ENCODE data around the gene COX10. TPM values are rescaled to one million over a fixed set of nuclear protein-coding genes. Genes with fewer than 3 reads are reported as not detected.

COX10 gene
- total RNA-seq, 1 experiment from 2014 or later = 13.4 TPM

DNA sequence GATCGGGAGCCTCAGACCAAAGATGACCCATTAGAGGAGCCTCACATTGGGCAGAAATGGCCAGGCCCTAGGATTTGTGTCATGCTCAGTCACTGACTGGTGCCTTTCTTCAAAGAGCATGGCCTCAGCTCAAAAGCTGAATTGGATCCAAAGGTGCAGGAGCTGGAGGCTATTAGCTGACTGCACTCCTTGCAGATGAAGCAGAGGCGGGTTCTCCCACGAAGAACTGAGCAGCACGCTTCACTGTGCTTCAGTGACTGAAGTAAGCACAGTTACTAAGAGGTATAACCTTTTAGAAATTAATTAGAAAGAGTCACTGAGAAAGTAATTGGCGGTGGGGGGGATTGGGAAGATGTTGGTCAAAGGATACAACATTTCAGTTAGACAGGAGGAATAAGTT, 18.7 kb upstream of the COX10 start:
- no peak overlapping the region for H3K27ac ChIP-seq (ENCODE audit: low read length)
- H3K27me3 ChIP-seq (ENCODE audit: control insufficient read depth, insufficient read depth, low read length) = no peaks in the 10 kb centered on the region
- intact Hi-C loops (cut with micrococcal nuclease; ENCODE audit: unreplicated experiment) = no loop called here
- ATAC-seq = no peak
- CTCF ChIA-PET = no interaction called here
- no peak for TF ChIP-seq SIN3A (IDR thresholded peaks at IDR 0.05; ENCODE audit: borderline replicate concordance, insufficient read depth, low read depth, low read length)
- TF ChIP-seq, protein P1, sequence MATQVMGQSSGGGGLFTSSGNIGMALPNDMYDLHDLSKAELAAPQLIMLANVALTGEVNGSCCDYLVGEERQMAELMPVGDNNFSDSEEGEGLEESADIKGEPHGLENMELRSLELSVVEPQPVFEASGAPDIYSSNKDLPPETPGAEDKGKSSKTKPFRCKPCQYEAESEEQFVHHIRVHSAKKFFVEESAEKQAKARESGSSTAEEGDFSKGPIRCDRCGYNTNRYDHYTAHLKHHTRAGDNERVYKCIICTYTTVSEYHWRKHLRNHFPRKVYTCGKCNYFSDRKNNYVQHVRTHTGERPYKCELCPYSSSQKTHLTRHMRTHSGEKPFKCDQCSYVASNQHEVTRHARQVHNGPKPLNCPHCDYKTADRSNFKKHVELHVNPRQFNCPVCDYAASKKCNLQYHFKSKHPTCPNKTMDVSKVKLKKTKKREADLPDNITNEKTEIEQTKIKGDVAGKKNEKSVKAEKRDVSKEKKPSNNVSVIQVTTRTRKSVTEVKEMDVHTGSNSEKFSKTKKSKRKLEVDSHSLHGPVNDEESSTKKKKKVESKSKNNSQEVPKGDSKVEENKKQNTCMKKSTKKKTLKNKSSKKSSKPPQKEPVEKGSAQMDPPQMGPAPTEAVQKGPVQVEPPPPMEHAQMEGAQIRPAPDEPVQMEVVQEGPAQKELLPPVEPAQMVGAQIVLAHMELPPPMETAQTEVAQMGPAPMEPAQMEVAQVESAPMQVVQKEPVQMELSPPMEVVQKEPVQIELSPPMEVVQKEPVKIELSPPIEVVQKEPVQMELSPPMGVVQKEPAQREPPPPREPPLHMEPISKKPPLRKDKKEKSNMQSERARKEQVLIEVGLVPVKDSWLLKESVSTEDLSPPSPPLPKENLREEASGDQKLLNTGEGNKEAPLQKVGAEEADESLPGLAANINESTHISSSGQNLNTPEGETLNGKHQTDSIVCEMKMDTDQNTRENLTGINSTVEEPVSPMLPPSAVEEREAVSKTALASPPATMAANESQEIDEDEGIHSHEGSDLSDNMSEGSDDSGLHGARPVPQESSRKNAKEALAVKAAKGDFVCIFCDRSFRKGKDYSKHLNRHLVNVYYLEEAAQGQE (IDR thresholded peaks at IDR 0.05; ENCODE audit: insufficient read depth in 1 of 2, low read depth in 2 of 2, low read length in 1 of 2) = no peak
- TF ChIP-seq, protein P2, sequence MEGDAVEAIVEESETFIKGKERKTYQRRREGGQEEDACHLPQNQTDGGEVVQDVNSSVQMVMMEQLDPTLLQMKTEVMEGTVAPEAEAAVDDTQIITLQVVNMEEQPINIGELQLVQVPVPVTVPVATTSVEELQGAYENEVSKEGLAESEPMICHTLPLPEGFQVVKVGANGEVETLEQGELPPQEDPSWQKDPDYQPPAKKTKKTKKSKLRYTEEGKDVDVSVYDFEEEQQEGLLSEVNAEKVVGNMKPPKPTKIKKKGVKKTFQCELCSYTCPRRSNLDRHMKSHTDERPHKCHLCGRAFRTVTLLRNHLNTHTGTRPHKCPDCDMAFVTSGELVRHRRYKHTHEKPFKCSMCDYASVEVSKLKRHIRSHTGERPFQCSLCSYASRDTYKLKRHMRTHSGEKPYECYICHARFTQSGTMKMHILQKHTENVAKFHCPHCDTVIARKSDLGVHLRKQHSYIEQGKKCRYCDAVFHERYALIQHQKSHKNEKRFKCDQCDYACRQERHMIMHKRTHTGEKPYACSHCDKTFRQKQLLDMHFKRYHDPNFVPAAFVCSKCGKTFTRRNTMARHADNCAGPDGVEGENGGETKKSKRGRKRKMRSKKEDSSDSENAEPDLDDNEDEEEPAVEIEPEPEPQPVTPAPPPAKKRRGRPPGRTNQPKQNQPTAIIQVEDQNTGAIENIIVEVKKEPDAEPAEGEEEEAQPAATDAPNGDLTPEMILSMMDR (IDR thresholded peaks at IDR 0.05) = no peak
- DNase-seq (ENCODE audit: low read depth, low spot score) = no peak
- BruUV-seq (replicated peaks) = no TSS peak
- no peaks in the 10 kb centered on the region for H3K9me3 ChIP-seq (ENCODE audit: control insufficient read depth, insufficient read depth, low read depth, low read length)
- no peaks in the 10 kb centered on the region for H3K4me1 ChIP-seq (ENCODE audit: control insufficient read depth, insufficient read depth, low read length)
- POLR2A ChIA-PET = no interaction called here
- no peaks in the 10 kb centered on the region for H3K36me3 ChIP-seq (ENCODE audit: control insufficient read depth, insufficient read depth, low read length)
- in situ Hi-C loops (cut with HindIII; ENCODE audit: low pct_unique_long_range_greater_than_20kb, low sequenced_read_pairs) = no loop called here
- no peak overlapping the region for H3K4me3 ChIP-seq (ENCODE audit: low read depth in 2 of 2, low read length in 2 of 2)

DNA sequence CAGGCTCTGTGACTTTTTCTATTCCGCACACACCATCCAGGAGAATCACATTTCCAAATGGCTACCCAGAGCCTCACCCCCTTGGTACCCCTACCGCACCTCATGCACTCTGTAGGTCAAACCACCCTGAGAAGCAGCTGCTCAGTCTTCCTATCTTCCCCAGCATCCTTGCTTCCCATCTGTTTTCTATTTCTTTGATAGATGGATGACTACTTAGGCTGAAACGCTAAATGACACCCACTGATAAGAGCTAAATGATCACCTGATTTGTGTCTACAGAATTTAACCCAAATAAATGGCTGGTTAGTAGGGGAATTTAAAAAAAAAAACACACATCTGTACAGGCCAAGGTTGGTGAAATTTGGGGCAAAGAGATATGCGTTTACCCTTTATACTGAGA, 17.6 kb upstream of the COX10 start:
- BruUV-seq (replicated peaks) = no TSS peak
- H3K9me3 ChIP-seq (ENCODE audit: control insufficient read depth, insufficient read depth, low read depth, low read length) = no peaks in the 10 kb centered on the region
- no peak overlapping the region for H3K4me3 ChIP-seq (ENCODE audit: low read depth in 2 of 2, low read length in 2 of 2)
- POLR2A ChIA-PET = interaction anchor here (0.7 kb wide), 1 partner anchor 544 kb away, joined by 4 read pairs; no protein-coding TSS in a partner anchor
- no peak overlapping the region for H3K27ac ChIP-seq (ENCODE audit: low read length)
- in situ Hi-C loops (cut with HindIII; ENCODE audit: low pct_unique_long_range_greater_than_20kb, low sequenced_read_pairs) (no loop called here), intact Hi-C loops (cut with micrococcal nuclease; ENCODE audit: unreplicated experiment) (no loop called here)
- no peak for ATAC-seq
- TF ChIP-seq TCF7L2 (IDR thresholded peaks at IDR 0.05; ENCODE audit: low read depth, low read length) (no peak), POLR2AphosphoS5 (IDR thresholded peaks at IDR 0.05; ENCODE audit: low read depth, low read length) (no peak), SIN3A (IDR thresholded peaks at IDR 0.05; ENCODE audit: borderline replicate concordance, insufficient read depth, low read depth, low read length) (no peak)
- TF ChIP-seq, protein P1 (IDR thresholded peaks at IDR 0.05; ENCODE audit: insufficient read depth in 1 of 2, low read depth in 2 of 2, low read length in 1 of 2) = no peak
- TF ChIP-seq, protein P2 (IDR thresholded peaks at IDR 0.05) = no peak
- CTCF ChIA-PET = no interaction called here
- no peaks in the 10 kb centered on the region for H3K27me3 ChIP-seq (ENCODE audit: control insufficient read depth, insufficient read depth, low read length)
- H3K36me3 ChIP-seq (ENCODE audit: control insufficient read depth, insufficient read depth, low read length) = no peaks in the 10 kb centered on the region
- H3K4me1 ChIP-seq (ENCODE audit: control insufficient read depth, insufficient read depth, low read length) = no peaks in the 10 kb centered on the region
- no peak for DNase-seq (ENCODE audit: low read depth, low spot score)
